Retinal pigment epithelial cell (primary cell): Measurements from ENCODE around the gene SYTL2.

Experiments
- DNase-seq: peaks from one replicate; pipeline ENCODE4 v3.0.0-alpha.2; 2010; ENCODE audit warnings: low read depth
- H3K4me3 ChIP-seq: 2 replicates; pipeline ENCODE4 v1.5.1; 2011; ENCODE audit warnings: mild to moderate bottlenecking, low read length, control low read depth, moderate library complexity
- TF ChIP-seq, protein P1 (sequence below): conservative IDR thresholded peaks from 2 replicates; pipeline ENCODE4 v1.5.1; 2011; ENCODE audit warnings: low read depth, low read length, control low read depth, inconsistent platforms

SYTL2 gene

DNA sequence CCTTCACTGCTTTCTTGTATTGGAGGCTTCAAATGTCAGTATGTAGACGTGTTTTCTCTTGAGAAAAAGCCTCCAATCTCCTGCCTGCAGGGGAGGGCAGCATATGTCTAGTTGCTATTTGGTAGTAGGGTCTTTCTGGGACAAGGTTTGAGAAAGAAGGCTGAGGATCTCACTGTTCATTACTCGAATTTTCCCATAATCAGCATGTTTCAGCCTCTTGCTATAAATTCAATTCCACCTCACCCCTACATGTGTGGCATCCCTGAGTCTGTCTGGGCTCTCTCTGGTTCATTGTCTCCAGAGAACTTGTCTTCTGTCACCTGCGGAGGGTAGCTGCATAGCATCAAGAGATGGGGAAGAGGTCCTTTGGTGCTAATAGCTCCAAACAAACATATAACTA is 24.8 kb upstream of the SYTL2 start:
- TF ChIP-seq, protein P1, sequence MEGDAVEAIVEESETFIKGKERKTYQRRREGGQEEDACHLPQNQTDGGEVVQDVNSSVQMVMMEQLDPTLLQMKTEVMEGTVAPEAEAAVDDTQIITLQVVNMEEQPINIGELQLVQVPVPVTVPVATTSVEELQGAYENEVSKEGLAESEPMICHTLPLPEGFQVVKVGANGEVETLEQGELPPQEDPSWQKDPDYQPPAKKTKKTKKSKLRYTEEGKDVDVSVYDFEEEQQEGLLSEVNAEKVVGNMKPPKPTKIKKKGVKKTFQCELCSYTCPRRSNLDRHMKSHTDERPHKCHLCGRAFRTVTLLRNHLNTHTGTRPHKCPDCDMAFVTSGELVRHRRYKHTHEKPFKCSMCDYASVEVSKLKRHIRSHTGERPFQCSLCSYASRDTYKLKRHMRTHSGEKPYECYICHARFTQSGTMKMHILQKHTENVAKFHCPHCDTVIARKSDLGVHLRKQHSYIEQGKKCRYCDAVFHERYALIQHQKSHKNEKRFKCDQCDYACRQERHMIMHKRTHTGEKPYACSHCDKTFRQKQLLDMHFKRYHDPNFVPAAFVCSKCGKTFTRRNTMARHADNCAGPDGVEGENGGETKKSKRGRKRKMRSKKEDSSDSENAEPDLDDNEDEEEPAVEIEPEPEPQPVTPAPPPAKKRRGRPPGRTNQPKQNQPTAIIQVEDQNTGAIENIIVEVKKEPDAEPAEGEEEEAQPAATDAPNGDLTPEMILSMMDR: no peak
- no peak overlapping the region for H3K4me3 ChIP-seq
- no peak for DNase-seq

DNA sequence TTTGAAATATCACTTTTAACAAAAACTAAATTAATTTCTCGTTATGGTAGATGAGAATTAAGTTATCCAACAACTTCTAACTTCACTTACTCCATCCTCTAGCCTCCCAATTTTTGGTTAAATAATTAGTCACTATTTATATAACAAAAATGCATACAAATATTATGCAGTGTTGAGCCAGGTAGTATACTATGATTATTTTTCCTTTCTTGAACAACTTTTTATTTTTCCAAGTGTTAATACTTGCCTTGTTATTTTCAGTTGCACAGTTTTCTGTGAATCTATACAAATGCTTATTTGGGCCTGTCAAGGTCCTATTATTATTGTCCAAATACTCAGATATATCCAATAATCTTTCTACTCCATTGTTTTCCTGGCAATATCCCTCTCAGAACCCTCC is 24.3 kb upstream of the SYTL2 start:
- TF ChIP-seq, protein P1: no peak

DNA sequence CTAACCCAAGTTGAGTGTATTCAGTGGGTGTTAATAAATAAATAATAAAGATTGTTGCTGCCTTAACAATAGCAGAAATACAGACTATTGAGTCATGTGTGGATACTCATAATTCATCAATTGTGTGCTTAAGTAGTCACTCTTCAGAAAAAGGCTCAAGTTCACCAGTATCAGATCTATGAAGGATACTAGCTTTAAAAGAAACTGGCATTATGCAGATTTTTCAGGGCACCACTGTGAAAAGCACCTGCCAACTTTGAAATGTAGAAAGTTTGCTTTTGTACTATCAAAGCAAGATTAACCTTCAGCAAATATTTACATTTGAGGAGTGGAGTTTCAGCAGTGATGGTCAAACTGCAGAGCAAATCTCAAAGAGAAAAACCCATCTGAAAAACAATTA is 20.1 kb upstream of the SYTL2 start:
- DNase-seq: no peak
- no peak overlapping the region for H3K4me3 ChIP-seq
- TF ChIP-seq, protein P1: no peak

More for the DNA sequence above, 24.3 kb upstream of the SYTL2 start:
- no peak overlapping the region for H3K4me3 ChIP-seq
- DNase-seq: no peak

DNA sequence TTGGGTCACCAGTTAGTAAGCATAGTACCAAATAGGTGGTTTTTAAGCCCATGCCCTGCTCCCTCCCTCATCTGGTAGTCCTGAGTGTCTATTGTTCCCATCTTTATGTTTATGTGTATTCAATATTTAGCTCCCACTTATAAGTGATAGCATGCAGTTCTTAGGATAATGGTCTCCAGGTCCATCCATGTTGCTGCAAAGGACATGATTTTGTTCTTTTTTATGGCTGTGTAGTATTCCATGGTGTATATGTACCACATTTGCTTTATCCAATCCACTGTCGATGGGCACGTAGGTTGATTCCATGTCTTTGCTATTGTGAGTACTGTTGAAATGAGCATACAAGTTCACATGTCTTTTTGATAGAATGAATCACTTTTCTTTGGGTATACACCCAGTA is 18.2 kb upstream of the SYTL2 start:
- DNase-seq: no peak
- no peak overlapping the region for H3K4me3 ChIP-seq
- TF ChIP-seq, protein P1: no peak

DNA sequence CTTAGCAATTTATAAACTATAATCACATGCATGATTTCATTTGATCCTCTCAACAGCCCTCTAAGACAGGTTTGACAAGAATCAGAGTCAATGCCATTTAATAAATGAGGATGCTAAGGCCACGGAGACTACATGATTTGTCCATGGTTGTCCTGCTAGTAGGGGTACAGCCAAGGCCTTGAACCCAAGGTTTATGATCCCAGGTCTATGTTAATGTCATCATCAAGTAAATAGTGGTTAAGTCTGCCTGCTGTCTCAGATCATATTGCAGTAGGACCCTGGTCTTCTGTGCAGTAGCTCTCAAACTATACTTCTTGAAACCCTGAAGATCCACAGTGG is 17.7 kb upstream of the SYTL2 start:
- no peak for DNase-seq
- TF ChIP-seq, protein P1: no peak
- H3K4me3 ChIP-seq: no peak overlapping the region

DNA sequence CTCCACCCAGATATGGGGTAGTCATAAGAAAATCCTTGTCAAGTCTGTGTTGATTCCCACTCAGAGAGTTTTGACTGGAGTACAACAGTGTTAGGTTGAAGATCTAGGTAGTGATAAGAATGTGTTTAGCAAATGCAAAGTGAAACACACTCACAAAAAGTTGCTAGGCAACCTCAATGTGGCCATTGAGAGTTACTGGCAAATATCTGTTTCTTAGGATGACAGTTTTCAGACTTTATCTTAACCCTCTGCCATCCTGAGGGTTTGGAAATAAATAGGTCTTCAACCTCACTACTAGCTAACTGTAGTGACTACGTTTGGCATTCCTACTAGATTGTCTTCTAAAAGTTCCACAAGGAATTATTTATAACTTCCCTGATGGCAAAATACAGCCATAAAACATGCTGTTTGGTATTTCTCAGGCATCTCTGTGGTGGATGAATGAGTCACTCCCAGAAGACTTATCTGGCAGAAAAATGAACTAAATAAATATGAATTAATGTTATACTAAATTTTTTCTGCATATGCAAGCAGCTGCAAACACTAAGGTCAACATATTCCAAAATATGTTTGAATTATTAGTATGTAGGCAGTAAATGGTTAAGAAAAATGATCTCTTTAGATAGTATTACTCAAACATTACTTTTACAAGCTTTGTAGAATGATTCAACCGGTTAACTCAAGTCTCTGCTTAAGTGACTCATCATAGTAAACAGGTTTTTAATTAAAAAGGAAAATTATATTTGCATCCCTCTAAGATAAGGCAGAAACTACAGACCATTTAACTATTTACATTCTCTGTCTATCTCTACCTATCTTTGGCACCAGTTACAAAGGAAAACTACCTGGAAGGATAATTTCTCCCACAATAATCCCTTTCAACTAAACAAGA is 17.1 kb upstream of the SYTL2 start:
- TF ChIP-seq, protein P1: no peak
- DNase-seq: peak; percentile 52
- H3K4me3 ChIP-seq: no peak overlapping the region
